MM.1S (cell line): ENCODE data around the gene TTC7B.

Source experiments
- EZH2 ChIP-seq: fragments of 300-600 bp; sonication (generic); optimal IDR thresholded peaks from 2 replicates; pipeline ENCODE3; 2017; ENCODE audit warnings: low read depth, mild to moderate bottlenecking, antibody characterized with exemption, low read length, mixed read lengths
- EZH2phosphoT487 ChIP-seq: fragments of 300-600 bp; sonication (generic); IDR thresholded peaks from 2 replicates; pipeline ENCODE4 v1.6.1; 2018; ENCODE audit warnings: antibody characterized with exemption, low read length
- TF ChIP-seq, protein P1 (sequence below): fragments of 300-600 bp; sonication (generic); IDR thresholded peaks from 2 replicates; pipeline ENCODE4 v1.5.1; 2016; ENCODE audit warnings: antibody characterized with exemption, low read length, mixed read lengths

DNA sequence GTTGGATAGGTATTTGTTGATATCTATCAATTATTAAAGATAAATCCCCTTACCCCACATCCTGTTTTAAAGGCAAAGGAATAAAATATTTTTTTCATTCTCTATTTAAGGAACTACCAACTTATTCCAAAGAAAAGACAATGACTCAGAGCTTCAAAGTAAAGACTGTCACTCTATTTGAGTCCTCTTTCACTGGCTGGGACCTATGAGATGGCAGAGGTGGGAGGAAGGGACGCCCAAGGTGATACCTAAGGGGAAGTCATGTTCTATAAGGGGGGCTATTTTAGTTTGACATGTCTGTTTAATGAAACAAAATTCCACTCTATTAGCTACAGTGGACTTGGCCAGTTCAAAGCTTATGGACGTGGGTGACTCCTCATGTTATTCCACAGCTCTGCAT is 209.8 kb downstream of the TTC7B start:
- TF ChIP-seq, protein P1, sequence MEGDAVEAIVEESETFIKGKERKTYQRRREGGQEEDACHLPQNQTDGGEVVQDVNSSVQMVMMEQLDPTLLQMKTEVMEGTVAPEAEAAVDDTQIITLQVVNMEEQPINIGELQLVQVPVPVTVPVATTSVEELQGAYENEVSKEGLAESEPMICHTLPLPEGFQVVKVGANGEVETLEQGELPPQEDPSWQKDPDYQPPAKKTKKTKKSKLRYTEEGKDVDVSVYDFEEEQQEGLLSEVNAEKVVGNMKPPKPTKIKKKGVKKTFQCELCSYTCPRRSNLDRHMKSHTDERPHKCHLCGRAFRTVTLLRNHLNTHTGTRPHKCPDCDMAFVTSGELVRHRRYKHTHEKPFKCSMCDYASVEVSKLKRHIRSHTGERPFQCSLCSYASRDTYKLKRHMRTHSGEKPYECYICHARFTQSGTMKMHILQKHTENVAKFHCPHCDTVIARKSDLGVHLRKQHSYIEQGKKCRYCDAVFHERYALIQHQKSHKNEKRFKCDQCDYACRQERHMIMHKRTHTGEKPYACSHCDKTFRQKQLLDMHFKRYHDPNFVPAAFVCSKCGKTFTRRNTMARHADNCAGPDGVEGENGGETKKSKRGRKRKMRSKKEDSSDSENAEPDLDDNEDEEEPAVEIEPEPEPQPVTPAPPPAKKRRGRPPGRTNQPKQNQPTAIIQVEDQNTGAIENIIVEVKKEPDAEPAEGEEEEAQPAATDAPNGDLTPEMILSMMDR: no peak
- TF ChIP-seq EZH2phosphoT487 (no peak), EZH2 (no peak)
